Effector CD8-positive, alpha-beta T cell (primary cell): ENCODE data around the gene NOTCH2.

Experiments used
- DNase-seq: peaks from one replicate; lab custom pipeline; 2025; lab: John Stamatoyannopoulos, UW

The NOTCH2 gene

DNA sequence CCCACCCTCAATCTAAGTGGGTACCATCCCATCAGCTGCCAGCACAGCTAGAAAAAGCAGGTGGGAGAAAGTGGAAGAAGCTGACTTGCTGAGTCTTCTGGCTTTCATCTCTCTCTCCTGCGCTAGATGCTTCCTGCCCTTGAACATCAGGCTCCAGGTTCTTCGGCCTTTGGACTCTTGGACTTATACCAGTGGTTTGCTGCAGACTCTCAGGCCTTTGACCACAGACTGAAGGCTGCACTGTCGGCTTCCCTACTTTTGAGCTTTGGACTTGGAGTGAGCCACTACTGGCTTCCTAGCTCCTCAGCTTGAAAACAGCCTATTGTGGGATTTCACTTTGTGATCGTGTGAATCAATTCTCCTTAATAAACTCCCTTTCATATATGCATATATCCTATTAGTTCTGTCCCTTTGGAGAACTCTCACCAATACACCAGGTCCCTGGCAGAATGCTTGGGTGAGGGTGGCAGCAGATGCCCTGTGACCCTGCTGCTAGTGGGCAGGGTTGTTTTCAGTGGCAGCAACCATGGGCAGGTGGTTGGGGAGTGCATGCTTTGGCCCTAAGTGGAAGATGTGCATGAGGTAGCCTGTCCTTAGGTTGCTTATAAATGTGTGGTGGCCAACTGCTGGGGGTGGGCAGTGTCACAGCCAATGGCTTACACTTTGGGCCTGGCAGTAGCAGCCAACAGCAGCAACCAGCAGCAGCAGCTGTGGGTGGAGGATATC, 162.4 kb downstream of the NOTCH2 start:
- DNase-seq = no peak

DNA sequence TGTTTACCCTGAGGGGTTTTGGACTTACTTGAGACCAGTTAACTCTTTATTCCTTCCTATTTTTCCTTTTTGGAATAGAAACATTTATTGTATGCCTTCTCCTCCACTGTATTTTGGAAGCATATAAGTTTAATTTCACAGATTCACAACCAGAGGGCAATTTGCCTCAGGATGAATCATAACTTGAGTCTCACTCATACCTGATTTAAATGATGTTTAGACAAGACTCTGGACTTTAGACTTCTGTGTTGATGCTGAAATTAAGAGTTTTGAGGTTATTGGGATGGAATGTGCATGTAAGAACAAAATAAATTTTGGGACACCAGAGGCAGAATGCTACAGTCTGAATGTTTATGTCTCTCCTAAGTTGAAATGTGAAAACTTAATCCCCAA, 166.0 kb downstream of the NOTCH2 start:
- DNase-seq = no peak

- DNase-seq = no peak
Observed at GRCh38 chr1:119902775-119903442, 166.6 kb downstream of the NOTCH2 start.

GRCh38 chr1:119898981-119899720, 170.3 kb downstream of the NOTCH2 start:
- DNase-seq = no peak

- no peak for DNase-seq
Observed at GRCh38 chr1:119898530-119898929, 170.9 kb downstream of the NOTCH2 start.

GRCh38 chr1:119896303-119896702, 173.2 kb downstream of the NOTCH2 start, which contains the start of gene ADAM30:
ADAM30 (minus strand) TSS chr1:119896515; CDS start chr1:119896336, 179 bp downstream.
- DNase-seq = no peak

DNA sequence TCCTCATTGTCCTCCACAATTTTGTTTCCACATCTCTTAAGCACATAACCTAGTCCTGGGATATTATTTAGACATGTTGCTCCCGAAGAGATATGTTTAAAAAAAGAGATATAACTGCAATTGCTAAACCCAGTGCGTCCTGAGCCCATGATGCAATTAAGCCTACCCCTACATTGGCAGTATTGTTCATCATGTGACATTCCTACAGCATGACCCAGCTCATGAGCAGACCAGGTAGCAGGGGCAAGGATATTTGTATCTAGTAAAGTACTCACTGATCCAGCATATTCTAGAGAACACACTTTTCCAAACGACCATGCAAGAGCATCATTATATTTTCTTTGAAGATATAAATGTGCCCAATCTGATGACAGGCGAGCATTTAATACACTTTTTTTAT, 174.4 kb downstream of the NOTCH2 start:
- no peak for DNase-seq

- DNase-seq = no peak
Observed at GRCh38 chr1:119893827-119894700, 175.4 kb downstream of the NOTCH2 start.

- DNase-seq = no peak
Observed at GRCh38 chr1:119893238-119893791, 176.1 kb downstream of the NOTCH2 start.

DNA sequence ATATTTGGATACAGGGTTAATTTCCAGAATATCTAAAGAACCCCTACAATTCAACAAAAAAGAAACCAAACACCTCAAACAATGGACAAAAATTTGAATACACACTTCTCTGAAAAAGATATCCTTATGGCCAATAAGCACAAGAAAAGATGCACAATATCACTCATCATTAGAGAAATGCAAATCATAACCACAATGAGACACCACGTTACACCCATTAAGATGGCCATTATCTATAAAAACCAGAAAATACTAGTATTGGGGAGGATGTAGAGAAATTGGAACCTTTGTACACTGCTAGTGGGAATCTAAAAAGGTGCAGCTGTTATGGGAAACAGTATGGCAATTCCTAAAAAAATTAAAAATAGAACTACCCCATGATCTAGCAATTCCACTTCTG, 178.1 kb downstream of the NOTCH2 start:
- DNase-seq = no peak

GRCh38 chr1:119888476-119888875, 181.0 kb downstream of the NOTCH2 start:
- no peak for DNase-seq

DNA sequence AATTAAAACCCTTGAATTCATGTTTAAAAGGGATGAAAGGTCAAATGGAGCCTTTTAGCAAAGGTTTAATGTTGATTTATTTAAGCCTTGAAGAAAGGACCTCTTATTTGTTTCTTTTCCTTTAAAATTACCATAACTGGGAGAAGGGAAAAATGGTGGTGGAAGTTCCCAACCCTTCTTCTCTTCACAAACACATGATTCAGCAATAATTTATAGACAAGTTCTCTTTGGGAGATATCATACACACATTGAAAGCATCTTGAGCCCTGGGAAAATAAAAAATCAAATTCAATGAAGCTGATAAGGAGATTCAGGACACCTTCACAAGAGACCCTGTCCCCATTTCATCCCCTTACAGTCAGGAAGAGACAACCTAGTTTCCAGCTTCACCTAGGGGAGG, 182.0 kb downstream of the NOTCH2 start:
- DNase-seq = no peak

- DNase-seq = peak; percentile 34
Observed at GRCh38 chr1:119885903-119886783, 183.3 kb downstream of the NOTCH2 start.

DNA sequence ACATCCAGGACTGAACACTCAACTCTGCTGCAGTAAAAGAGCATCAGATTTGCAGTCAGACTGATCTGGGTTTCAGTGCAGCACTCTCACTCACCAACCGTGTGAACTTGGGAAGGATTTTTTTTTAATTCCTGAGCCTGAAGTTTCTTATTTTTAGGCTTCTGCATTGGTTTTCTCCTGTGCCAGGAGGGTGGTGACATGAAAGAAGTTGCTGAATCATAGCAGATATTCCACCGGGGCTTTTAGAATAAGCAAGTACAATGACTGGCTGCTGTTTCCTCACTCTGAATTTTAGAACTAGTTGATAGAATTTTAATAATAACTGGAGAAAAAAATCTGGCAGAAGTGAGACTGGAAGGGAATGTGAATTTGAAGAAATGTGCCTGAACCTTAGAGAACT, 184.8 kb downstream of the NOTCH2 start:
- DNase-seq = no peak

DNA sequence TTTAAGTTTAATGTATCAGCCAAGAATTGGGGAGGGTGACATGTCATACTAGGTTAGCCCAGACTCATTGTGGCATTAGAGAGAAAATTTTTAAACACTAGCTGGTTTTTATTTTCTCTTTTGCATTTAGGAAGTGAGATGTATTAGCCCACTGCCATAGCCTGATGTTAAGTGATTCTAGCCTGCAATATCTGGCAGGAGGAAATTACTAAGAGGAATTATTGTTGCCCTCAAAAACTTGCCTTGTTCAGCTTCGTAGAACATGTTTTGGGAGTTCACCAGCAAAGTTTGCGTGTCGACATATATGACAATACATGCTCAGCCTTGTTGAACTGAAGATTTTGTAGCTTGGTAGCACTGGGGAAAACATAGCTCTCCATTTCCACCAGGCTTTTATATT, 185.6 kb downstream of the NOTCH2 start:
- DNase-seq = no peak

GRCh38 chr1:119882132-119883049, 187.1 kb downstream of the NOTCH2 start:
- DNase-seq = no peak

DNA sequence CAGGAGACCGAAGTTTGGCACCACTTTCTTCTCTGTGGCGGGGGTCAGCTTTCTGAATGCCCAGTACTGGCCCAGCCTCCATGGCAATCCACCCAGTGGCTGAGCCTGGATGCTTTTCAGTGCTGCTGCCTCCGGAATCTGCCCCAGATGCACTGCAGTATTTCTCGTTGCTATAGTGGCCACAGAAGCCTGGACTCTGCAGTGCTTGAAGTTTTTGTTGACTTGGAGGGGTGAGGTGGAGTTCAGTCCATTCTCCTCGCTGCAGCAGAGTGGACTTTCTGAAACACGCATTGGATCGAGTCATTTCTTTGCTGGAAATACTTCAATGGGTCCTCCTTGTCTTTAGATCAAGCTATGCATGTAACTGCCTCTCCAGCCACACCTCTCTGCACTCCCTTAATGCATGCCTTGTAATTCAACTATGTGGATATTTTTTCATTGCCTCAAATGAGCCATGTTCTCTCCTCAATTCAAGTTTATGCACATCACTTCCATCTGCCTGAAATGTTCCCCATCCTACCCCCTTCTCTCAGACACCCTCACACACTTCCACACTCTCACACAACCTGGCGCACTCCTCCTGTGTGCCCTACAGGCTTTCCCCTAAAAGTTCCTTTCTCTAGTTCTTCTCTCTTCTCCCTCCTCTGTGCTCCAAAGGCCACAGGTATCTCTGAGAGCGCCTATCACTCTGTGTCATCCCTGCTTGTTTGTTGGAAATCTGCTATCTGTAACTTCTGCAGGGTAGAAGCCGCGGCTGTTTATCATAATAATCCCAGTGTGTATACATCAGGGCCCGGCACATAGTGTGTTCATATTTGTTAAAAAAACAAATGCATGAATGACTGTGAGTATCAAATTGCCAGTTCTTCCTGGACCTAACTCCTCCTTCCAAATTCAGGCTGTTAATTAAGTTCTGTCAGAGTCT, 189.7 kb downstream of the NOTCH2 start:
- no peak for DNase-seq

DNA sequence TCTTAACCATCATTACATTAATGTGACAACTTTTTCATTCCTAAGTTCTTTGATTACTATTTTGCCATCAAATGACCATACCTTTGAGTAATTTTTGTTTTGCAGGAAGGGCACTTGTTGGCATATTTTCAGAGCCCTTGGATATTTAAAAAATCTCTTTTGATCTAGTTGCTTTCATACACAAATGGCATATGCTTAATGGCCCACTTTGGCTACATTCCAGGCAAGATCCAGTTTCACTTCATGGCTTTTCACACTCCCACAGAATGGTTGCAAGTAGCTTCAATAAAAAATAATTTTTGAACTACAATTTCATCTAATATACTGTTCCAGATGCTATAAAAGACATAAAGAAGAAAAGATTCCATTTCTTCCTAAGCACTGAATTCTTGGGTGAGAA, 191.3 kb downstream of the NOTCH2 start:
- DNase-seq = no peak
